Epidermal melanocyte (primary cell): ENCODE measurements around the gene EQTN.
A peak's percentile ranks its signal among the peaks of the same experiment; 100 is the strongest.
"Not testable (repeated sequence)": the region's sequence is repeated elsewhere in the genome, so short reads cannot be mapped to it uniquely, and the experiment has no call there.

Experiments
- DNase-seq: peaks from one replicate; pipeline ENCODE4 v3.0.0; 2011; ENCODE audit warnings: low spot score; ENCODE audit not compliant: insufficient read length

The EQTN gene

DNA sequence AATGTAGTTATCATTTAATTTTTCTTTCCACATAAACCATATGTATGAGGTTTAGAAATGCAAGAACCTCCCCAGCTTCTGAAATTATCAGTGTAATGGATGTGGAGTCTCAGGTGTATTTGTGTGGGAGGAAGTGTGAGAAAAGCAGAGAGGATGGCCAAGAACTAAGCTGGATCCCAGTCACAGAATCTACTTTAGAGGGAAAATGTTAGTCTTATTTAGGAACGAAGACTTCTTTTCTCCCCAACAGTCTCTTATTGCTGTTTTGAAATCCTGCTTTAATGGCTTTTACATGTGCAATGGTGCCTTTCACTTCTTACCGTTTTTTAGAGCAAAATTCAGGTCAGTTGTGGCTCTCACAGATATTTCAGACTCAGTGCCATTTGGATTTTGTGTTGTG is 3.0 kb downstream of the EQTN start:
- no peak for DNase-seq

DNA sequence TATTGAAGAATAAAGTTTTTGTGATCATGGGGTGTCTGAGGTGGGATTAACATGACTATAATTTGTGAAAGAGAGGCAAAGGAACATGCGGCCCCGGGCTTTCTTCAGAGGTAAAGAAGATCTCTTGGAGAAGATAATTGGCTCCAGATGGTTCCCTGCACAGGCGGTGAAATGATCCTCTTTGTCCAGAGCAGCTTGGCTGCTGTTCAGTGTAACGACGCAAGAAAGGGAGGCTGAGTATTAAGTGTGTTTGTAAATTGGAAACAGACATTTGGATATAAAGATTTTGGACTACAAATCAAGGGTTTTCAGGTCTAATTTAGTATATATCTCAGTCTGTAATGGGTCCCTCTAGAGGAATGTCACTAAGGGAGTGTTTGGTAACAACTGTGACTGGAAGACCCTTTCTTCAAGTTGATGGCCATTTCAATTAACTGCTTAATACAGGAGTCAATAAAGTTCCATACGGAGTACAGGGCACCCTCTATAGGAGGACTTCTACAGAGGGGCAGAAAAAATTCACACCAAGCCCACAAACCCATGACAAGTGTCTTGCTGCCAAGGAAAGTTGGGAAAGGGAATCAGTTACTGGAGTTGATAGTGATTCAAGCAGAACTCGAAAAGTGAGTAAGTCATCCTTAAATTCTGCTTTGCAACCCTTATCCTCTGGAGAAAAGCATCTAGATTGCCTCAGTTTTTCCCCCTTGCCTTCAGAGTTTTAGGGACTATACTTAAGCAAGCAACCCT is 4.1 kb downstream of the EQTN start:
- peak; percentile 23 for DNase-seq

DNA sequence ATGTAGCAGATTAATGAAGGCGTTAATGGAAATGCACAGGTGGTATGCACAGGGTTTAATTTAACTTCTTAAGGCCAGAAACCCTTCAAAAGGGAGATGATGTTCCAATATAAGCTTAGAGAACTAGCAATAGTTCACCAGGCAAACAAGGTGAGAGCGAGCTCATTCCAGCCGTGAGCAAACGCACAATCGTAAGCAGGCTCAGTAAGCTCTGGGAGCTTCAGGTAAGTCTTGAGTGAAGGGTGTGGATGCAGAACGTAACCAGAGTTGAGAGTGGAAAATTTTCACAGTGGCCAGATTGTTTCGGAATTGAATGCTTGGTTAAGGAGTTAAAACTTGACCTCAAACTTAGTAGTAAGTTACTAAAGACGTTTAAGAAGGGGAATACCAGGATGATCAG is 5.7 kb downstream of the EQTN start:
- no peak for DNase-seq

DNA sequence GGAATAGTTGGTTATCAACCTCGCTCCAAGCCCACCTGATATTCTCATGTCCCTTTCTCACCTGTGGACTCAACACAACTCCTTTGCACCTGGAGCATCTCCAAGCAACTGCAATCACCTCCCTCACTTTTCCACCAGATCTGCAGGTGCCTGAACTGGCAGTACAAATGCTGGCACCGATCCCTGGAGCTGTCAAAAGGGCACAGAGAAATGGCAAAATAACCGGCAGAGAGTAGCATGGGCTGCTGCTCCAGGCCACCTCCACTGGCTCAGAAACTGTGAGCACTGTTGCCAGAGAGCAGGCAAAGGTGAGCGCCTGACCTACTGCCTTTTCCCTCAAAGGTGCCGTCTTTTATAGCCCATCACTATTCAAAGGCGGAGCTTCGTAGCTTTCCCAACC is 14.7 kb downstream of the EQTN start:
- DNase-seq: no peak

DNA sequence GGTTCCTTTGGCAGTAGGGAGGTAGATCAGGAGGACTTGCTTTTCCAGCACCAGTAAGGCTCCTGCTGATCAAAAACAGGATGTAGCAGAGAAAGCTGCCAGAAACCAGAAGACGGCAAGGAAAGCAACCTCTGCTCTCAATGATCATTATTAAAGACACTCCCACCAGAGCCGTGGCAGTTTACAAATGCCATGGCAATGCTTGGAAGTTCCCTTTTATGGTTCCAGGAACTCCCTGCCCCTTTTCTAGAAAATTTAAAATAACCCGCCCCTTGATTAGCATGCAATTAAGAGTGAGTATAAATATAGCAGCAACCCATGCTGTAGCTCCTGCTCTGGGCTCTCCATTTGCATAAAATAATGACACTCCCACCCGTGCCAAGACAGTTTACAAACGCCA is 16.1 kb downstream of the EQTN start:
- no peak for DNase-seq

DNA sequence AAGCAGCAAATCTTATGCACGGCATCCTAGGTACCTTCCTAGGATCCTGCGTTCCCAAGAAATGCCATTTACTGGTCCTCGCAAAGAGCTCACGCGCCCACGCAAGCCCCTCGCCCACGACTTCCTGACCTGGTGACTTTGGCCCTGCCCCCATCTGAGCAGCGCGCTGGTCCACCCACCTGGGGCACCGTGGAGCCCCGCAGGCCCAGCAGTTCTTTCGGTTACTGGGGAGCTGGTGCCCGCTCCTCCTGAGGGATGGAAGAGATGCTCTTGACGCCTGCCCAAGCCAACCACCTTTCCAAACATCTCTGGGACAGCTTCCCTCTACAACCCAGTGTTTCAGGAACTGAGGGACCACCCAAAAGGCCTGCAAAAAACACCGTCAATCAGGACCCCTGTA is 16.7 kb downstream of the EQTN start:
- no peak for DNase-seq

DNA sequence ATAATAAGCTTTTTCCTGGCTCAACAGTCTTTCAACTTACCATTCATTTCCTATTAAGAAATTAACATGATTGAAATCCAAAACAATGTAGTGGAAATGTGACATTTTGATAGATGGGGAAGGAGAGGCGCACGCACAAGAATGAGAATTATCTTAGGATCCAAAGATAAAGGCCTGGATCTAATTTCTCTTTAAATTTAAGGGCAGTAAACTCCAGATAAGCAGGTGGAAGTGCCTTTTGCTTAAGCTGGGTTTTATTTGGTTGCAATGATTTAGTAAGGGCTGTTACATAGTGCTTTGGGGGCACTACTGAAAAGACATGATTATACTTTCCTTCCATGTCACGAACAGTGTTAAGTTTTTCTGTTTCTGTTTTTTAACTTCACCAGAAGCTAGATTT is 17.3 kb downstream of the EQTN start:
- DNase-seq: no peak

DNA sequence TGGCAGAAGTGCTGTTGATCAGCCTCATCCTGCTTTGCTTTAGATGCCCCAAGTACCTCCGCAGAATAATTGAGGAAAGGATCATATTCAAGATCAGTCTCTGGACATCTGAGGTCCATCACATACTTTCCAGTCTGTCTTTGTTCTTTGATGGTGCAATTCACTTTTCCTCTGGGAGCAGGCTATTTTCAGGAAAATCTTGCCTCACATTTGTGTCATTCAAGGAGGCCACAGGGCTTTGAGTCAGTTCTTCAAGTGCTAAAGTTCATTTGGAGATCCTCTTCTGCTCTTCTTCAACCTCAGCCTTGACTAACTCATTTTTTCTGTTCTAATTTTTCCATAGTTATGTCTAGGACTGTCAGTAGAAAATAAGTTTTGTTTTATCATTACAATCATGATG is 18.6 kb downstream of the EQTN start:
- no peak for DNase-seq

DNA sequence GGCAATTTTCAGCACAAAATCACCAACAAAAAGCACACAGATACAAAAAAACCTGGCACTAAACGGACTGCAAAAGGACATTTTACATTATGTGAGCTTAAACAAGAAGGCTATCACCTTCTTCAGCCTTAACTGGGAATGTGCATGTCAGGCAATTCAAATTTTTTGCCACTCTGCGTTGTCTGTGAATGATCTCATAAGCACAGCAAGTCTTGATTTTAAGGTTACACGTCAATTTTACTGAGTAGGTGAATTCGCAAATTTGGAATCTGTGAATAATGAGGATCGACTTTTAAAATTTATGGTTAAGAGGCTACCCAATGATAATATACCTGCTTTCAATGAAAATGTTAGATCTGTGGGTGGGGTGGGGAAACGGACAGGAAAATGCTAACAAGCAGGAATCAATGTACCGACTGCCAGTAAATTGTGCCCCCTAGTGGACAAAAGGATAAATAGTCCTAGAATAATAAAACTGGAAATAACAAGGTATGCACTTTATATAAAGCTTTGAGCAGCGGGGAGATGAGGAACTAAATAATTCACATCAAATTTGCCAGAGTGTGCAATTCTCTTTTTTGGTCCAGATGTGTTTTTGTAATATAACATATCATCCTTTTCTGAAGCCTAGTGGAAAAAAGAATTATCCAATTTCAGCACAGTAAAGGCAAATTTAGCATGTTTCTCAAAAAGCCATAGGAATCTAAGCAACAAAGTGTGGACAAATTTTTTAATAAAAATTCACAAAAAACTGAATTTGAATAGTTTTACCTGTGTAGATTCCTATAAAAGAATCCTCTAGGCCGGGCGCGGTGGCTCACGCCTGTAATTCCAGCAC is 20.5 kb downstream of the EQTN start:
- DNase-seq: peak; percentile 23

DNA sequence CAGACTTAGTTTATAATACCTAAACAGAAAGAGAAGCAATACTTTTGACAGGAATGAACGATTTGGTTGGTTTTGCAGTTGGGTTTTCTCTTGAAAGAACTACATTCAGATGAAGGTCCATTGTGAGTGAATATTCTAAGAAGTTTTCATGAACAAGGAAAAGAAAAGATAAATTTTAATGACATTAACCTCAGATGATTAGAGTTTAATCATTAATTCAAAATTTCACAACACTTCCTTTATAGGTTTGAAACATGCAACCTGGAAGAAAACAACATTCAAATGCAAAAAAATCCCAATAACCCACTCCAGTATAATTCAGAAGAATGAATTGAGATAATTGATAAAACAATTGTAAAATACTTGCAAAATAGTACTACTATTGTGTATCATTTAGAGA is 23.8 kb downstream of the EQTN start:
- DNase-seq: no peak

DNA sequence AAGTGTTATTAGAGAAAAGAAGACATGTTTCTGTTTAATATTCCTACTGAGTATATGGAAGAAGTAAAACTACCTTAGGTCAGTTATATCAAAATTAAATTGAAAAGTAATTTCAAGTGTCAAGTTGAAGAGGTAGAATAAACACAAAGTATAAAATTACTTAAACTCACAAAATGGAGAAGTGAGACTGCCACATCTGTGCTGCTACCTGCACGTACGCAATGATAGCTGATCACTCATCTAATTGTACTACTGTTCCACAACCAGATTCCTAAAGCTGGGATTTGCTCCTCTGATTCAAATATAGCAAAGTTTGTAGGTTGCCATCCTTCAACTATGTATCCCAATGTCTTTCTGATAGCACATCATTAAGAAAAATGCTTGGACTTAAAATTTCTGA is 24.8 kb downstream of the EQTN start:
- DNase-seq: no peak

DNA sequence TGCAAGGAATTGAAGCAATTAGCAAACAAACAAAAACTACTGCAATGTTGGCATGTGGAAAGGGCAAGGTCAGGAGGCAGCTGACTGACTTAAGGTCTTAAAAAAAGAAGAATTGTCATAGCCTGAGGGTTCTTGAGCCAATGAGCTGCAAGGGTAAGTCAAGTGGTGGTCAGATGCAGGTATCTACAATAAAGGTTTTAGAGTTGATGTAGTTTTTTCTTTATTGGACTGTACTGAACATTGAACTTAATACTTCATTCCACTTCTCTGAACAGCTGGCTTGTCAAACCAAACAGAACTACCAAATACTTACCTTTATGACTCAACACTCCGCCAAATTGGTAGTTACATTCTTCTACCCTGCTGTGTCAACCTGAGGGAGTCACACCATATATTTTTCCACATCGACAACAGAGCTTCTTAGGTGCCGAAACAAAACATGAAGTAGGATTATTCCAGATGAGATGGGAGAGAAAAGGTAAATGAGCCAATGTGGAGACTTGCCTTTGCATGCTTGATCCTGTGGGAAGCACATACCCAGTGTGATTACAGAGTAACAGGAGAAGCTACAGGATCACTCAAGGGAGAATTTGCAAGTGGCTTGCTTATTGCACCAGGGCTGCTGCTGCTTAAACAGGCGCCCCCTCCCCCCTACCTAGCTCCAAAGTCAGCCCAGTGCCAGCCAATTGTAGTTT is 35.3 kb downstream of the EQTN start:
- DNase-seq: no peak

DNA sequence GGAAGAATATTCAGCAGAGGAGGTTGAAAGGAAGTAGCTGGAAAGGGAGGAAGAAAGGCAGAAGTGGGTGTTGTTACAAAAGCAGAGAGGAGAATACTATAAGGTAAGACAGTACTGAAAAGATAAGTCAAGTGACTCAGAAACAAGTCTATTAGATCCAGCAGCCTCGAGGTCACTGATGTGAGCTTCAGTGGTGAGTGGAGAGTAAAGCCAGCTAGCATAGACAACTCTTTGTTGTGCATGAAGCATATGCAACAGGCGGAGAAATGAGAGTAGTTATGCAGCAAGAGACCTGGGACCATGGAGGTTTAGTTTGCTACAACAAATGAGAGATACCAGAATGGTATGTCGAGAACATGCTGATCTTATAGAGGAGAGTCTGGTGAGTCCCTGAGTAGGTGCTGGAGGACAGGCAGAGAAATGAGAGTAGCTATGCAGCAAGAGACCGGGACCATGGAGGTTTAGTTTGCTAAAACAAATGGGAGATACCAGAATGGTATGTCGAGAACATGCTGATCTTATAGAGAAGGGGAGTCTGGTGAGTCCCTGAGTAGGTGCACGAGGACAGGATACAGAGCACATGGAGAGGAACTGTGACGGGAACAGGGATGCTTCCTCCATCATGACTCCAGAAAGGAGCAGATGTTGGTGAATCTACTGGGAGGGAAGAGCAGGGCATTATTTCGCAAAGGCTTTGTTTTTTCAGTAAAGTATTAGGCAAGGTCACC is 36.0 kb downstream of the EQTN start:
- DNase-seq: no peak

DNA sequence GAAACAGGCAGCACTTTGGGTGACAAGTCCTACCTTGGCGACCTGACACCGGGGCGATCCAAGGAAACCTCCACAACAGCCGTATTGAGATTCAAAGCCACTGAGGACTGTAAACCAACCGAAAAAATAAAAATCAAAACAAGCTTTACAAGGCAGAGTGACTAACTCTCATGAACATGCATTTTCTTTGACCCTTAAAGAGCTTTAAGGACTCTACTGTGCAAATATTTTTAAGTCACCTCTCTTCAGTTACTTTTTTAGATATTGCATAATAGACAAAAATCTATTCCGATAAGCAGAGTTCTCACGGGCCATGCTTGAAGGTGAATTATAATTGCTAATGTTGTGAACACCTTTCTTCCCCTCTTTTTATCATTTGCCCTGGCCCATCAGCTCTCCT is 38.3 kb downstream of the EQTN start:
- no peak for DNase-seq

DNA sequence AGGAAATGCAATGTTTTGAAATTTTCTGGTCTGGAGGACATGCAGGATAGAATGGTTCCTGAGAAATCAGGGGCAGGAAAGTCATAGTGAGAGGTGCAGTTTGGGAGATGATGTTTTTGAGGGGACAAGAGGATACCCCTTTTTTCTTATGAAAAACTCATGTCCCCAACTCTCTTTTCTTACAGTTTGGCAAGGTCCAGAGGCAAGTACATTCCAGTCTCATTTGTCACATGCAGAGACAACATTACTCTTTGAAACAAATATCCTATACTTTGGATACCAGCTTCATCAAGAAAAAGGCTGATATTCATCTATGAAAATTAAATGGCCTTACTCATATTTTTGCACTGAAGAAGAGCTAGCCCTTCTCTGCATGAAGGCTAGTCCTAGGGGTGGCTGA is 48.2 kb downstream of the EQTN start:
- no peak for DNase-seq

DNA sequence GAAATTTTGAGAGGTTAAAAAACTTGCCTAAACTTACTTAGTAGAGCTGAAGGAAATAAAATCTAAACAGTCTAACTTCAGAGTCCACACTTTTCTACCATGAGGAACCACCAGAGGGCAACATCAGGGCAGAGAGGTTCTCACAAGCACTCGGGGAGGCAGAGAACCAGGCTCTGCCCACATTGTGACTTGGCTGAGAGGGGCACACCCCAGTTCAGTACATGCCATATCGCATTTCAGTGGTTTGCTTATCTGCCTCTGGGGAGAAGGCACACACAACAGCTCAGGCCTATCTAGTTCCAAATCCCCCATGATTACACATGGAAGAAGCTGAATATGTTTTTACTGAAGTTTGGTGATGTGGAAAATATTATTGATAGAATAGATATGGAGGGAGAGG is 49.2 kb downstream of the EQTN start:
- DNase-seq: no peak

DNA sequence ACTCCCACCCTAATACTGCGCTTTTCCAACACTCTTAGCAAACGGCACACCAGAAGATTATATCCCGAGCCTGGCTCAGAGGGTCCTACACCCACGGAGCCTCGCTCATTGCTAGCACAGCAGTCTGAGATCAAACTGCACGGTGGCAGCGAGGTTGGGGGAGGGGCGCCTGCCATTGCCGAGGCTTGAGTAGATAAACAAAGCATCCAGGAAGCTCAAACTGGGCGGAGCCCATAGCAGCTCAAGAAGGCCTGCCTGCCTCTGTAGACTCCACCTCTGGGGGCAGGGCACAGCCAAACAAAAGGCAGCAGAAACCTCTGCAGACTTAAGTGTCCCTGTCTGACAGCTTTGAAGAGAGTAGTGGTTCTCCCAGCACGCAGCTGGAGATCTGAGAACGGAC is 57.3 kb downstream of the EQTN start:
- not testable (repeated sequence) for DNase-seq
